ENCODE results near the gene USP36.
A peak's percentile ranks its signal among the peaks of the same experiment; 100 is the strongest.
"Not testable (repeated sequence)": the region's sequence is repeated elsewhere in the genome, so short reads cannot be mapped to it uniquely, and the experiment has no call there.

The USP36 gene

GRCh38 chr17:78840780-78841611, at the start of gene USP36:
TSS of gene USP36 (minus strand) at chr17:78840814. CDS start at chr17:78836363, 4,451 bp downstream.
- DNase-seq = peak; percentile 88

GRCh38 chr17:78890096-78890495, 49.5 kb upstream of the USP36 start:
- not testable (repeated sequence) for DNase-seq

- no peak for DNase-seq
Observed at GRCh38 chr17:78889531-78889930, 48.9 kb upstream of the USP36 start.

GRCh38 chr17:78888941-78889518, 48.4 kb upstream of the USP36 start:
- no peak for DNase-seq

DNA sequence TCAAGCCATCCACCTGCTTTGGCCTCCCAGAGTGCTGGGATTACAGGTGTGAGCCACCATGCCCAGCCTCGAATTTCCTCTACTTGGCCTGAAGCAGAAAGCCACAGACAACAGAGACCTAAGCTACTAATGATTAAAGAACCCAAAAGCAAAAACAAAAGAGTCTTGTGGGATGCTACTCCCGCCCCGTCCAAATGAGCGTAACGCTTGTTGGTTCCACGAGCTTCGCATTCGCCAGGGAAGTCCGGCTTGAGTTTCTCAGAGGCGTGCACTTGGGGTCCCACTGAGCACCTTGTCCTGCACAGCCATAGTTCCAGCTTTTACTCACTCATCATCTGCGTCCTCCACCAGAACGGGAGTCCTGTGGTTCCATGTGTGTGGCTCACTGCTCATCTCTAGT, 46.3 kb upstream of the USP36 start:
- no peak for DNase-seq

GRCh38 chr17:78885956-78886355, 45.3 kb upstream of the USP36 start:
- no peak for DNase-seq

DNA sequence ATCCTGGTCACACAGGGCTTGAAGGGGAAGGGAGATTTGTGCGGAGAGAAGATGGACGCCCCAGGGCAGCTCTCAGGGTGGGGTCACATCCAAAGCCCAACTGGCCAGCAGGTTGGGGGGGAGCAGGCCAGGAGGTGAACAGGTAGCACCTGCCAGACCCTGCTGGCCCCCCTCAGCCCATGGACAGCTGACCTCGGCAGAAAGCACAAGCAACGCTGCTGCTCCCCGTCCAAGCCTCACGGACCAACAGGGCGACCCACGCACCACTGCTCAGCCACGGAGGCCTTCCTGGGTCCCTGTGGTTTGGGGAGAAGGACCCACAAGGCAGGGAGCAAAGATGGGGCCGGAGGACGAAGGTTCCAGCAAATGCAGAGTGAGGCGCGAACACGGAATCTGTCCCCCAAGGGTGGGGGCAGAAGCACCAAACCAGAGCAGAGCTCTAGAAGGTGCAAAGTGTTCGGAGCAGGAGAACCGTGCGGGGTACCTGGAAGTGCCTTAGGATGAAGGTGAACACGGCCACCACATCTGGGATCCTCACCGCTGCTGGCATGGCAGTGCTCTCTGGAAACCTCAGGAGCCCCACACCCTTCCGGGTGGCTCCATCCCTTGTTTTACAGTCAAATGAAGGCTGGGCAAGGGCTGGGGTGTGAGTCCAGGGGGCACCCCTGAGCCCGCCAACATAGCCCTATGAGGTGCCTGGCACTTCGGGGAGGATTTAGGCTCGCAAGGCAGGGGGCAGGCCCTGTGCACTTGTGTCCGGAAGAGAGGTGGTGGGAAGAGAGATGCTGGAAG, 44.5 kb upstream of the USP36 start:
- no peak for DNase-seq

DNA sequence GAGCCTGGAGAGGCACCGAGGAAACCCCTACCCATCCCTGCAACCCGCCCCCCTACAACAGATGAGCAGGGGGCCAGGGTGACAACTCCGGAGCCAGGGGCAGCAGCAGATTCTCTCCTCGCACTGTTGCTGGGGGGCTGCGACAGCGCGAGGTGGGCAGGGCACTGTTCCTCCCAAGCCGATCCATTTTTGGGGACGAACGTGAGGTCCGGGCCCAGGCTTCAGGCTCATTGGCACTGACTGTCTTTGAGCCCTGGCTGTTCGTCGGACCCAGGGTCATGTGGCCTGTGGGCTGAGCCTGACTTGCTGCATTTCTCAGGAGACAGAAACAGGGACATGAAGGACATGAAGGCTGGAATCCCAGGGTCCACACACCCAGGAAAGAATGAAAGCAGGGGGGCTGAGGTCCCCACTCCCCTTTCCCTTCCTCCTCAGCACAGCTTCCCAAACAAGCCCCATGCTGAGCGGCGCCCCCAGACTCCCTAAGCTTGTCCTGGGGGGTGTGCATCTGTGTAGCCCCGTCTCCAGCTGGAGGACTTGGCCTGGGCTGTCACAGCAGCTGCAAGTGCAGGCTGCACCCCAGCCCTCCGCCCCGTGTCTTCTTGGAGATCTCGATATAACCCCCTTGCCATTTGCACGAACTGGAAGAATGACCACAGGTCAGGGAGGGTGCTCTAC, 43.7 kb upstream of the USP36 start:
- no peak for DNase-seq

- DNase-seq = no peak
Observed at GRCh38 chr17:78883533-78884131, 43.0 kb upstream of the USP36 start.

GRCh38 chr17:78883089-78883532, 42.5 kb upstream of the USP36 start:
- no peak for DNase-seq

- no peak for DNase-seq
Observed at GRCh38 chr17:78882540-78883088, 42.0 kb upstream of the USP36 start.

- no peak for DNase-seq
Observed at GRCh38 chr17:78879635-78880186, 39.1 kb upstream of the USP36 start.

GRCh38 chr17:78878871-78879527, 38.4 kb upstream of the USP36 start:
- DNase-seq = no peak

- DNase-seq = no peak
Observed at GRCh38 chr17:78878261-78878660, 37.6 kb upstream of the USP36 start.

DNA sequence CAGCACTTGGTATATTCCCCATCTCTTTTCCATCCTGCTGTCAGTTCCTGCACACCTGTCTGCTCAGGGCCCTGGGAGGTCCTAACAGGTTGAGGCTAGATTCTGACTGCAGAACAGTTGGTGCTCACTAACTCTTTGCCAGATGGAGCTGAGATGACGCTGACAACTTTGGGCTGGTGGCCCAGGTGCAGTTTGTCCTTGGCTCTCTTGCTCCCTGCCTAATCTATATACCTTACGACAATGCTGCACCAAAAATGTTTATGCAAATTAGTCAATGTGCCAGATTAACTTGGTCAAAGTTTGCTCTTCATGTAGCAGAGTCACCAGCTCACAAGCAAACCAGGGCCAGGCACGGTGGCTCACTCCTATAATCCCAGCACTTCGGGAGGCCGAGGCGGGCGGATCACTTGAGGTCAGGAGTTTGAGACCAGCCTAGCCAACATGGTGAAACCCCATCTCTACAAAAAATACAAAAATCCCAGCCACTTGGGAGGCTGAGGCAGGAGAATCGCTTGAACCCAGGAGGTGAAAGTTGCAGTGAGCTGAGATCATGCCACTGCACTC, 36.4 kb upstream of the USP36 start:
- not testable (repeated sequence) for DNase-seq

GRCh38 chr17:78876094-78876597, 35.5 kb upstream of the USP36 start:
- DNase-seq = no peak

GRCh38 chr17:78875363-78876093, 34.9 kb upstream of the USP36 start:
- DNase-seq = no peak

DNA sequence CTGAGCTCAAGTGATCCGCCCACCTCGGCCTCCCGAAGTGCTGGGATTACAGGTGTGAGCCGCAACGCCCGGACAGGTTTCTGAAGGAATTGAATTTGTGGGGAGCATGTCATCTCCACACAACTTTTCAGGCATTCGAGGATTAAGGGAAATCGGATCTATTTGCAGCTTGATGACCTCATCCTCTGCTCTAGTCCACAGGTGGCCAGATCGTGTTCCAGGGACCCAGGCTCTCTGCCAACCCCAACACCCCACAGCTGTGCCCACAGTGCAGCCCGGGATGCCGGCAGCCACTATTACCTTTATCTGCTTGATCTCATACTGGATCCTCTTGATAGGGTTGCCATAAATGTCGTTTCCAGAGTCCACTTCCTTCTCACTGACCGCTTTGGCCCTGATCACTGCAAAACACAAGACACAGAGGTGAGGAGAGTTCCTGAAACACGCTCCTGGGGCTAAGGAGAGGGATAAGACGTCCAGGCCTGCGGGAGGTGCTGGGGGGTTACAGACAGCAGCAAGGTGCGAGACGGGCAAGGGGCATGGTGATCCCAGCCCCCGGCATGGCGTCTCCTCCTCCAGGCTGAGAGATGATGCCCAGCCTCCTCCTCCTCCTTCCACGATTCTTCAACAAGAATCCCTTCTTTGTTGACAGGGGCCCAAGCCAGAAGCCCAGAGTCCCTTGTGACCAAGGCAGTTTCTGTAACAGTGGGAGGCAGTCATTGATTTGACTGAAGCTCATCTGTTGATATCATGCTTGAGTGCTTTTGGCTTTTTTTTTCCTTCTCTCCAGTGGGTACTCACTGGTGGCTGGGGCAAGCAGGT, 33.1 kb upstream of the USP36 start:
- DNase-seq = peak; percentile 18

DNA sequence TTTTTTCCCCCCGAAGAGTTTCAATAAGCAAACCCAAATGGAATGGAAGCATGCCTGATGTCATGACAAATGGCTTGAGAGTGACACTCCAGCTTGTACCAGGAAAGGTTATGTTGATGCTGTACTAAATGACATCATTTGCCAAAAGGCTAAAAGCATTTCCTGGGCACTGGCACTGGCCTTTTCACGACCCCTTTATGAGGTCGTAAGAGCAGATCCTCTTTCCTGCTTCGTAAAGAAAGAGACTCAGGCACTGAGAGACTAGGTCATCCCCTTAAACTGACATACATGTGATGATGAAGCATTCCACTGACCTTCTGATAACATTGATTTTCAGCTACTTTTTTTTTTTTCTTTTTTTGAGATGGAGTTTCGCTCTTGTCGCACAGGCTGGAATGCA, 31.9 kb upstream of the USP36 start:
- no peak for DNase-seq
